IPS DF 4.7 (cell line): ENCODE measurements around the gene FOXO3B.
"Not testable (repeated sequence)": the region's sequence is repeated elsewhere in the genome, so short reads cannot be mapped to it uniquely, and the experiment has no call there.

Experiments used
- DNase-seq: peaks from one replicate; pipeline ENCODE4 v3.0.0-alpha.2; 2013; ENCODE audit warnings: low spot score; ENCODE audit errors: extremely low read depth

The FOXO3B gene

GRCh38 chr17:18681767-18682571 lies at the start of gene FOXO3B:
TSS of gene FOXO3B (minus strand) at chr17:18682314. CDS start at chr17:18681651, 663 bp downstream.
- peak; percentile 62 for DNase-seq

DNA sequence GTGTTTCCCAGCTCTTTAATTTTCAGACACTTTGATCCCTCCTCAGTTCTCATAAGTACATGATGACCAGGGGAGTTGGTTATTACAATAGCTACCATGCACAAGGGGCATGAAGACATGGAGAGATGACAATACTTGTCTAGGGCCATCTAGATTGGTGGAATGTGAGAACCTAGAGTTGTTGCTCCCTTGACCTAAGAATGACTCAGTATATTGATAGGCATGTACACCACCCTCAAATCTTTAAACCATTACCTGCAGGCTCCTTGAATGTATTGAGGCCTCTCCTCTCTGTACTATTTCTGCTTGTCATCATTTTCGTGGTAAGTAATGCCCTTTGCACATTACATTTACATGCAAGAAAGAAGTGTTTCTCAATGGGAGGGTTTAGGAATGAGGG lies 41.4 kb upstream of the FOXO3B start:
- DNase-seq = not testable (repeated sequence)

GRCh38 chr17:18722612-18723011 lies 40.5 kb upstream of the FOXO3B start:
- DNase-seq = not testable (repeated sequence)

DNA sequence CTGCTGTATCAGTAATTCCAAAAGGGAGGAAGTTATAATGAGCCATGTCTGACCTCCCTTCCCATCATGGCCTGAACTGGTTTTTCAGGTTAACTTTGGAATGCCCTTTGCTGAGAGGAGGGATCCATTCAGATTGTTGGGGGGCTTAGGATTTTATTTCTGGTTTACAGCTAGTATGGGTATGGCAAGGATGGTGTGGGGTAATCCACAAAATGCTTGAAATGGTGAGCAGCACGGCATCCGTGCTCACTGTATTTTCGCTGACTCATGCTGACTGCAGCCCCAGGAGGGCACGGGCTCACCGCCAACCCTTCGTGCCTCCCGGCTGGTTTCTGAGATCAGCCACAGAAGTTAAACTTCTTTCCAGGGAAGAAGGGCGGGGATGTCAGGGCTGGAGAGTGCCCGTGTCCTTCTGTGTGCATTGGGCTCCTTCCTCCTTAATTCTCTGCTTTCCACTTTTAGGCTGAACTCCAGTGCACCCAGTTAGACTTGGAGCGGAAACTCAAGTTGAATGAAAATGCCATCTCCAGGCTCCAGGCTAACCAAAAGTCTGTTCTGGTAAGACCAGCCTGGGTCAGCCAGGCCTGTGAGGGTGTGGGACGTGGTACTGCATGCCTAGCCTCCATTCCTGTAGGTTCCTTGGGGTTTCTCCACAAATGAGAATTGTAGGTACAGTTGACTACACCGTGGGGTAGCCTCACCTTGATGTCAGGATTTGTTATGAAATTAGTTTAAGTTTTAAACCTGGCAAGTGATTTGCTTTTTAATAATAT lies 39.8 kb upstream of the FOXO3B start:
- DNase-seq = not testable (repeated sequence)

DNA sequence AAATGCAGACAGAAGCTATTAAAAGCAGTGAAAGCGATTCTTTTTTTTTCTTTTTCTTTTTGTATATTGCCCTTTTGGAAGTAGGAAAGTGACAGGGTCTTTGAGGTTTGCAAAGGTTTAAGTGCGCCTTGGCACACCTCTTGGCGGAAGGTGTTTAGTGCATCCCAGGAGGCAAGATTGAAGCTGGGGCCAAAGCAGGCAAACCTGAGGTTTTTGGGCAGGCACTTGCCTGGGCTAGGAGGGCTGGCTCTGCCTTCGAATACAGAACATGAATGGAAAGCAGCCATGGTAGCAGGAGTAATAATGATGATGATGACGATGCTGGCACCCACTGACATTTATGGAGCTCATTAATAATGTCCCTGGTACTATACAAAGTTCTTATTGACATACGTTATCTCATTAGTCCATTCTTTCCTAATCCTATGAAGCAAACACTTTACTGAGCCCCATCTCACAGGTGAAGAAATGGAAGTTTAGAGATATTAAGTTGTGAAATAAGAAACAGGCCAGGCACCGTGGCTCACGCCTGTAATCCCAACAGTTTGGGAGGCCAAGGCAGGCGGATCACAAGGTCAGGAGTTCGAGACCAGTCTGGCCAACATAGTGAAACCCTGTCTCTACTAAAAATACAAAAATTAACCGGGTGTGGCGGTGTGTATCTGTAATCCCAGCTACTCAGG lies 37.5 kb upstream of the FOXO3B start:
- not testable (repeated sequence) for DNase-seq

DNA sequence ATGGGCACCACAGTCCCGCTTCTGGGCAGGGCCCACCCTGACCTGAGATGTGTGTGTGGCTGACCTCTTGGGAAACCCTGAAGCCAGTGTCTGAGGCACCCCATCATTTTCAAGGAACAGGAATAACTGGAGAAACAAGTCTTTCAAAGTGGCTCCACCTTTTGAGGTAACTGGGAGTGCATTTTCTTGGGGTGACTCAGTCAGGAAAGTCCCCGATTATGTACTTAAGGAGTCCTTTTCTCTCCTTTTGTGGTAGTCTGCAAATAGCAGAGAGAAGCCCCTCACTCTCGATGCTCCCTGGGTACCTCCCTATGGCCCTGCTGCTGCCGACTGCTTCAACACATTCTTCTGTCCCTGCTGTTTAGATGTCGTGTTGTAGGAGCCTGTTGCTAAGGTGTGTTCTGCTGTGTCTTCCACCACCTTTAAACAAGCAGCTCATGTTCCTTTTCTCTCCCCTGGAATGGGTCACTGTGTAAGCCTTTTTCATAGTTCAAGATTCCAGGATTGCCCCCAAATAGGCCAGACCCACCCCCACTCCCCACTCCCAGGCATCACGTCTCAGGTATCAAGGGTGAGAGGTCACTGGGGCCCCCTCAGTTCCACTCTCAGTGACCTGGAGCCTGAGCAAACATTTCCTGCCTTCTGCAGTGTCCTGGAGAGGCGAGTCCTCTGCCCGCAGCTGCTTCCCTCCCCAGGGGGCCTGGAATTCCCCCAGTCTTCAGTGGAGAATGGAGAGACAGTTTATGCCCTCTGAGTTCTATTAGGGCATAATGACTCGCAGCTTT lies 36.7 kb upstream of the FOXO3B start:
- not testable (repeated sequence) for DNase-seq

GRCh38 chr17:18712354-18712999 lies 30.4 kb upstream of the FOXO3B start:
- DNase-seq = not testable (repeated sequence)

DNA sequence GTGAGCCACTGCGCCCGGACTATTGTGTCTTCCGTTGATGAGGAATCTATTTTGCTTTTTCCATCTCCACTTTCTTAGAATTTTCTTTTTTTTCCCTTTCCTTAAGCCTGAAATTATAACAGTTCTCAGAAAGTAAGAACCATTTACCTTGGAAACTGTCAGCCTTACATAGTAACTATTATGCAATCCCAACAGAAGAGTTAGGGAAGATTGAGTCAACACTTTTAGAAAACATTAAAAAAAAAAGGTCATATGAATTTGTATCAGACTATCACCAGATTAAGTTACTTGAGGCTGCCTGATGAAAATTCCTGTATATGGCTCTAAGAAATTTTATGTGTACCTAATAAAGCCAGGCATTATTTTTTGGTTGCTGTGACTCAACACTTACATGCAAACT lies 26.1 kb upstream of the FOXO3B start:
- not testable (repeated sequence) for DNase-seq

DNA sequence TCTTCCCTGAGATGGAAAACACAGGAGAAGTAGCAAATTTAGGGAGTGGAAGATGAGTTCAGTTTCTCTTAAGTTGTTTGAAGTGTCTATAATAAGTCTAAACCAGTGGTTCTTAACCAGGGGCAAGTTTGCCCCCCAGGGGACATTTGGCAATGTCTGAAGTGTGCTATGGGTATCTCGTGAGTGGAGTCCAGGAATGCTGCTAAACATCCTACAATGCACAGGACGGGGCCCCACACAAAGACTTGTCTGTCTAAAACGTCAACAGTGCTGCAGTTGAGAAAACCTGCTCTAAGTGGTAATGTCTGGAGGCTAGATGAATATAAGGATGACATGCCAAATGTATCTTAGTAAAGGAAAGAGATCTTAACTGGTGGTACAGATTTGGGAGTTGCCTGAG lies 23.8 kb upstream of the FOXO3B start:
- DNase-seq = not testable (repeated sequence)

DNA sequence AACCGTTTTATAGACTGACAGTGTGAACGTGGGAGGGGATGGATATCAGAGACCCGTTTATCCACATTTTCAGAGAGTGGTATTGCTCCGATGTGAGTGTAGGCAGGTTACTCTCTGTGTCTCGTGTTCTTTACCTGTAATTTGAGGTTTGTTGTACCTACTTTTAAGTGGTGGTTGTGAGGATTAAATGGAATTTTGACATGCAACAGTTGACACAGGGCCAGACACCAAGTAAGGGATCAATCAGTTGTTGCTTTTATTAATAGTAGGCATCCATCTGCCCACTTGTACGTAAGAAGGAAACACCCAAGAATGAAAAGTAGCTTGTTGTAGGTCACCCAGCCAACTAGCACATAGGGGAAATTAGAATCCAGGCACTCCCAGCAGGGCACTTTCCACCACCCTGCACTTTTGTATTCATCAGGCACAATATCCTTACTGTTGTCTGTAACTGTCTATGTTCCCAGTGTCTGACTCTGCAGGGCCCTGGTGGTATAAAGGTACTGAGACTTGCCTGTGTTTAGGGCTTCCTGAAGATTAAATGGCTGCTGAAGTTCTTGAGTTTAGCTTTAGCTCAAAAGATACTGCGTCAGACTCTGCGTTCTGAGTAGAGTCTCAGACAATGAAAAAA lies 16.5 kb upstream of the FOXO3B start:
- not testable (repeated sequence) for DNase-seq

DNA sequence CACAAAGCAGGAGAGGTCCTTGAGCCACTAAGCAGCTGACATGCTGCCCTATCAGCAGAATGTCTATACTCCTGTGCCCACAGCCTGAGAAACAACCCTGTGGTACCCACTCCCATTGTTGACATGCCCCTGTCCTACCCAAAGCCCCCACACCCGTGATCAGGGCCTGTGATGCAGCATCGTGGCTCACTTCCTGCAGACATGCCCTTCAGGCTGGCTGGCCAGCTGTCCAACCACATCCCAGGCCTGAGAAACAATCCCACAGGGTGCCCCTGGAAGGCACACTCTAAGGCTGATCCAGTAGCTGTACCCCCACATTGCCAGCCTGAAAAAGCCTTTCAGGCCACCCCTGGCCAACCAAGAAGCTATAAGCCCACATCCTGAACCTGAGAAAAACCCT lies 13.0 kb upstream of the FOXO3B start:
- not testable (repeated sequence) for DNase-seq

- DNase-seq = not testable (repeated sequence)
Measured at GRCh38 chr17:18682668-18683067, 554 bp upstream of the FOXO3B start.

DNA sequence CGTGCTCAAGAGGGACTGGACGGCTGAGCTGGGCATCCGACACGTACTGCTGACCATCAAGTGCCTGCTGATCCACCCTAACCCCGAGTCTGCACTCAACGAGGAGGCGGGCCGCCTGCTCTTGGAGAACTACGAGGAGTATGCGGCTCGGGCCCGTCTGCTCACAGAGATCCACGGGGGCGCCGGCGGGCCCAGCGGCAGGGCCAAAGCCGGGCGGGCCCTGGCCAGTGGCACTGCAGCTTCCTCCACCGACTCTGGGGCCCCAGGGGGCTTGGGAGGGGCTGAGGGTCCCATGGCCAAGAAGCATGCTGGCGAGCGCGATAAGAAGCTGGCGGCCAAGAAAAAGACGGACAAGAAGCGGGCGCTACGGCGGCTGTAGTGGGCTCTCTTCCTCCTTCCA lies 4.7 kb downstream of the FOXO3B start:
- not testable (repeated sequence) for DNase-seq

- not testable (repeated sequence) for DNase-seq
Measured at GRCh38 chr17:18676928-18677327, 5.2 kb downstream of the FOXO3B start.

DNA sequence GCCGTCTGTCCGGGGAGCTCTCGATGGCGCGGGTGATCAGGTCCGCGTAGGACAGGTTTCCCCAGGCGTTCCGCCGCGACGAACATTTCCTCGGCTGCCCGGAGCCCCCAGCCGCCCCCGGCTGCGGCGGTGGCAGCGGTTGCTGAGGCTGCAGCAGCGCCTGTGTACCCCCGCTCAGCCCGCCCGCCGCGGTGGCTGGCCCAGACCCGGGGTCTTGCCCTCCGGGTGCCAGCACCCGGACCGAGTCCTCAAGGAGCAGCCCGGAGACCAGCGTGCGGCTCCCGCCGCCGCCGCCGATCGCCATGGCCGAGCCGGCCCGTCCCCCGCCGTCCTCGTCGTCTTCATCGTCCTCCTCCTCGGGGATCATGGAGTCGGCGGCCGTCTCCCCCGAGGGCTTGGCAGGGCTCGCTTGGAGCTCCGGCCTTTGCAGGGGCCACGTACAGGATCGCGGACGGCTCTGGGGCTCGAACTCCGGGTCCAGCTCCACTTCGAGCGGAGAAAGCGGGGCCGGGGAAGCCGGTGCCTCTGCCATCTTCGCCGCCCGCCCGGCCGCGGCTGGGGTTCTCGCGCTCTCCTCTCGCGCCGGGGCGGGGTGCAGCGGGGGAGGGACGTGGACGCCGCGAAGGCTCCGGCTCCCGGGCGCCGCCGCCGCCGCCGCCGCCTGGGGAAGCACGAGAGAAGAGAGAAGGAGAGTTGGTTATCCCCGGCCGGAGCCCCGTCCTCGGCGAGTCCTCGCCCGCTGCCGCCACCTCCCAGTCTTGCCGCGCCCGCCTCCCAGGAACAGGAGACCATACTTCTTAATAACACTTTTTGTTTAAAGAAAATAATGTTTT lies 9.5 kb downstream of the FOXO3B start:
- not testable (repeated sequence) for DNase-seq

- not testable (repeated sequence) for DNase-seq
Measured at GRCh38 chr17:18668625-18669024, 13.5 kb downstream of the FOXO3B start.

GRCh38 chr17:18667535-18667934 lies 14.6 kb downstream of the FOXO3B start:
- not testable (repeated sequence) for DNase-seq

DNA sequence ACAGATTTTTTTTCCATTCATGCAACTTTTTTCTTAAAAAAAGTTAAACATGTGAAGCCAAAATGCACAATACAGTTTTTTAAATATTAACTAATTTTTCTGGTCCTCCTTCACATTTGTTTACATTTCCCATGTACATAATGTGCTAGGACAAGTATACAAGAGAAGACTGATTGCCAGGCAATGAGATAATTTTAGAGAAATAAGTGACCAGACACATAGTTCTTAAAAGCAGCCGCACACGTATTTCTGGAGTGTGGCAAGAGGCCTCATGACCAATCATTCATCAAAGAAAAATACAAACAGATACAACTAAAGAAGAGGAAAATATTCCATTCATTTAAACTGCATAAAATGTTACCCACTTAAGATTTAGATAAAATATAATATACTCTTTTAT lies 15.8 kb downstream of the FOXO3B start:
- not testable (repeated sequence) for DNase-seq
